GM21737 (cell line): ENCODE data around the gene SPECC1L.
"Not testable (repeated sequence)": the region's sequence is repeated elsewhere in the genome, so short reads cannot be mapped to it uniquely, and the experiment has no call there.

Experiments
- ATAC-seq: cut with Tn5 transposase; IDR thresholded peaks from one replicate; pipeline ENCODE4 v1.9.1; 2021; ENCODE audit warnings: mild to moderate bottlenecking, moderate library complexity; ENCODE audit not compliant: unreplicated experiment

SPECC1L gene

GRCh38 chr22:24285245-24285644 is 14.6 kb downstream of the SPECC1L start:
- no peak for ATAC-seq

DNA sequence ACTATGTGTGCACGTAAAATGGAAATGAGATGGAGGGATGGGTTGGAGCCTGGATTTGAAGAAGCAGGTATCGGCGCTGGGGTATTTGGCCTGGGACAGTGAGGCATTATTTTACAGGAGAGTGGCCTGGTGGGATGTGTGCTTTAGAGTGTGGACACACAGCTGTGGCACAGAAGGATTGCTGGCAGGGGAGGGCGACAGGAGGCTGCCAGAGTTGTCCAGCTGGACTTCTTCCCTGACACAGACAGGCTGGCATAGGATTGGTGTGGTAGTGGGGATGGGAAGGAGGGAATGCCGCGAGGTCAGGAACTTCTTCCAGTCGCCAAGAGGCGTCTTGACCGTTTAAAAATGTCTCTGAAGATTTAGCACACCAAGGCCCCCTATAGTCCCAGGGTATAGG is 16.6 kb downstream of the SPECC1L start:
- not testable (repeated sequence) for ATAC-seq

- not testable (repeated sequence) for ATAC-seq
Observed at GRCh38 chr22:24287801-24288200, 17.2 kb downstream of the SPECC1L start.

GRCh38 chr22:24289114-24289513 is 18.5 kb downstream of the SPECC1L start:
- no peak for ATAC-seq

- ATAC-seq: no peak
Observed at GRCh38 chr22:24289741-24290163, 19.1 kb downstream of the SPECC1L start.

- no peak for ATAC-seq
Observed at GRCh38 chr22:24290459-24290858, 19.8 kb downstream of the SPECC1L start.

GRCh38 chr22:24291515-24292201 is 21.0 kb downstream of the SPECC1L start:
- ATAC-seq: no peak

DNA sequence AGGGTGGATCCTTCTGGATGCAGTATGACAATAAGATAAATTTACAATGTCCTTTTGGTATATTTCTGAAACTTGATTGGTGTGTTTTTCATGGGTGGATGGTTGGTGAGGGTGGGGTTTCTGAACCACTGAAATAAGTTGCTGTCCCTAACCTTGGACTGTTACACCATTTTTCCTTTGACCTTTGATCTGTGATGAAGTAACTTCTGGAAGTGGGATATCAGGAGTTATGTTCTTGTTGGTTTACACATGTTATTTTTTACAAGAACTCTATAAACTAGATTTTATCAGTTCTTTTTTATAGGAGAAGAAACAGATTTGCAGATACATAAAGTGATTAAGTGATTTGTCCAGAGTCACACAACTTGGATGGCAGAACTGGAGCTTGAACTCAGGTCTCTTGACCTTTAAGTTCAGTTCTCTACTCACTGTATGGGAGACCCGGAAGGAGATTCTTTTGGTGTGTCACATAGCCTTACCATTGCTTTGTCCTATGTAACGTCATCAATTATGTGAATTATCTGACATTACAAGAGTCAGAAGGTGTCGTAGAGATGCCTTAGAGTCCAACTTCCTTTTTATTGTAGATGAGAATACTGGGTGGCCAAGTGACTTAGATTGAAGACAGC is 21.7 kb downstream of the SPECC1L start:
- ATAC-seq: not testable (repeated sequence)

- not testable (repeated sequence) for ATAC-seq
Observed at GRCh38 chr22:24294913-24295312, 24.3 kb downstream of the SPECC1L start.

- not testable (repeated sequence) for ATAC-seq
Observed at GRCh38 chr22:24298497-24299155, 28.0 kb downstream of the SPECC1L start.

DNA sequence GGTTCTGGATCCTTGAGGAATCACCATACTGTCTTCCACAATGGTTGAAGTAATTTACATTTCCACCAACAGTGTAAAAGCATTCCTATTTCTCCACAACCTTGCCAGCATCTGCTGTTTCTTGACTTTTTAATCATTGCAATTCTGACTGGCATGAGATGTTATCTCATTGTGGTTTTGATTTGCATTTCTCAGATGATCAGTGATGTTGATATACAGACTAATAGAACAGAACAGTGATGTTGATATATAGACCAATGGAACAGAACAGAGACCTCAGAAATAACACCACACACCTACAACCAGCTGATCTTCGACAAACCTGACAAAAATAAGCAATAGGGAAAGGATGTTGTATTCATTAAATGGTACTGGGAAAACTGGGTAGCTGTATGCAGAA is 29.9 kb downstream of the SPECC1L start:
- not testable (repeated sequence) for ATAC-seq

DNA sequence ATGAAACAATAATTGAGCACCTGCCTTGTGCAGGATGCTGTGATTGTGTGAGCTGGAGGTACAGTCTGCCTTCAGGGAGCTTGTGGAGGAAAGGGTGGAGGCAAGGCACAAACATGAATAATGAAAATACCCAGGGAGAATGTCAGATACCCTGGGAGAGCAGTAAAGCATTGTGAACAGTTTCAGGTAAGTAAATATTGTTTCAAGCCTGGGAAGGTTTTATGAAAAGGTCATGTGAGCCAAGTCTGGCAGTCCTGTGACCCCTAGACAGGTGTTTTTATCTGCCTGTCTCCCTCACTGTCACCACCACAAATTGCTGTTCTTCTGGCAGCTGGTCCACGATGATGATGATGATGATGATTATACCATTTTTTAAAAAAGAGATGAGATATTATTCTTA is 32.0 kb downstream of the SPECC1L start:
- no peak for ATAC-seq

GRCh38 chr22:24303007-24303406 is 32.4 kb downstream of the SPECC1L start:
- ATAC-seq: no peak

DNA sequence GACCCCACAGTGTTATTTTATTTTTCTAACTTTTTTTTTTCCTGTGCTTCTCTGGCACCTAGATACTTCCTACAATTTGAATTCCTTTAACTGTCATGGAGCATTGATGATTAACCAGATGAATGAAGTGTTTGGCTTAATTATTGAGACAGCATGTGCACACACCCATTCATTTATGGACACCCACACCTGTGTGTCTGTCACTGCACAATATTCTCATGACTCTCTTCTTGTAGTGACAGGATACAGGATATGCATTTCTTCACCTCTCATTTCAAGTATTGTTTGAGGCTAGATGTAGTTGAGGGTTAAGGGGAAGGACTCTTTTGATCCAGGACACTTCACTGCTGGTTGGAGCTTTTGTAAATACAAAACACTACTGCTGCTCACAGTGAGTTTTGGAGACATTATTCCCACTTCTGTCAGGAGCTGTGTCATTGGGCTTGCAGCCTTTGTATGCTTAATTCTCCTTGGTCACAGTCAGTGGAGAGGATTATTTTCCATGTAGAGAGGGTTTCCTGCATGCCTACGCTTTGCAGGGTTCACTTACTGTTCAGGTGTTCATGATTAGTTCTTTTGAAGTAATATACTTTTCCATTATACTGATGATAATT is 33.5 kb downstream of the SPECC1L start:
- no peak for ATAC-seq

- no peak for ATAC-seq
Observed at GRCh38 chr22:24305260-24305692, 34.6 kb downstream of the SPECC1L start.

DNA sequence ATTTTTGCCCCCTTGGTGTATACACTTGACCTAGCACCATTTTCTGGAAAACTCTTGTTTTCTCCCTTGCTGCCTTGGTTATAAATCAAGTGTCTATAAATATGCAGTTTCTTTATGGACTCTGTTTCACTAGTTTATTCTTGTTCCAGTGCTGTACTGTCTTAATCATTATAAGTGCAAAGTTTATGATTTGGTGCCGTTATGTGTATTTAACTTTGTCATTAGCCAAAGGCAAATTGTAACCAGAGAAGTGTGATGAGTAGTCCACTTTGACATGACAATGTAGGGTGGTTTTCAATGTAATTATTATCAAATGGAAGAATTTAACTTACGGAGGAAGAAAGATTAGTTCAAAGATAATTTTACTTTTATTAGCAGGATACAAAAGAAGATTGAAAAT is 40.3 kb downstream of the SPECC1L start:
- ATAC-seq: no peak

DNA sequence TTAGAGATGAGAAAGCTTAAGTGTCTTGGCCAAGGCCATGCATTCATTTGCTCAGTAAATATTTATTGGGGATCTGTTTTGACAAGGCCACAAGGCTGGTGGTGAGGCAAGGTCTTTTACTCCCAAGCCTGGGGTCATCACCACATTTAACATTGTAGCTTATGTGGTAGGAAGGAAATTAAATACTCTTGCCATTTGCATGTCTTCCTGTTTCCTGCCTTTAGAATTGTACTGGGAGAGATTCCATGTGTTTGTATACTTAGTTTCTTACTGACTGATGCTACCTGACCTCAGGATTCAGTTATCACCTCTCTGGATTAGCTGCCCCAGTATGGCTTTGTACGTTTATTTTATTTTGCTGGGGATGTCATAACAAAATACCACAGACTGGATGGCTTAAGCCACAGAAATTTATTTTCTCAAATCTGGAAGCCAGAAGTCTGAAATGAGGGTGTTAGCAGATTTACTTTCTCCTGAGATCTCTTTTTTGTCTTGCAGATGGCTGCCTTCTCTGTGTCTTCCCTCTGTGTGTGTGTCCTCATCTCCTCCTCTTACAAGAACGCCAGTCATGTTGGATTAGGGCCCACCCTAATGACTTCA is 44.8 kb downstream of the SPECC1L start:
- no peak for ATAC-seq

GRCh38 chr22:24316264-24316663 is 45.6 kb downstream of the SPECC1L start:
- ATAC-seq: not testable (repeated sequence)

DNA sequence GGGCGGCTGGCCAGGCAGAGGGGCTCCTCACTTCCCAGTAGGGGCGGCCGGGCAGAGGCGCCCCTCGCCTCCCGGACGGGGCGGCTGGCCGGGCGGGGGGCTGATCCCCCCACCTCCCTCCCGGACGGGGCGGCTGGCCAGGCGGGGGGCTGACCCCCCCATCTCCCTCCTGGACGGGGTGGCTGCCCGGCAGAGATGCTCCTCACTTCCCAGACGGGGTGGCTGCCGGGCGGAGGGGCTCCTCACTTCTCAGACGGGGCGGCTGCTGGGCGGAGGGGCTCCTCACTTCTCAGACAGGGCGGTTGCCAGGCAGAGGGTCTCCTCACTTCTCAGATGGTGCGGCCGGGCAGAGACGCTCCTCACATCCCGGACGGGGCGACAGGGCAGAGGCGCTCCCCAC is 46.9 kb downstream of the SPECC1L start:
- ATAC-seq: not testable (repeated sequence)

DNA sequence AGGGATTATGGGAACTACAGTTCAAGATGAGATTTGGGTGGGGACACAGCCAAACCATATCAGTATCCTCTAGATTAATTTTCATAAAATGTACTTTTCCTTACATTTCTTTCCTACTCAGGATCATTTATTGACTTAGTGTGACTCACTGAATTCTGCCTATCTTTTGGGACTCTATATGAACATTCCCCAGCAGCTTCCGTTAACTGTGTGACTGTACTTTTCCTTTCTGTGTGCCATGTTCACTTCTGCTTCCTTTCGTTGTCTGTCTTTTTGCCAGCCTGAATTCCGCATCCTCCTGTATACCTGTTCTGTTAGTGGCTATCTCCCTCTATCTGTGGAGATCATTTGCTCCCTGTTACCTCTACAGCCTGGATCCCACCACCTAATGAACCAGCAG is 48.8 kb downstream of the SPECC1L start:
- no peak for ATAC-seq

DNA sequence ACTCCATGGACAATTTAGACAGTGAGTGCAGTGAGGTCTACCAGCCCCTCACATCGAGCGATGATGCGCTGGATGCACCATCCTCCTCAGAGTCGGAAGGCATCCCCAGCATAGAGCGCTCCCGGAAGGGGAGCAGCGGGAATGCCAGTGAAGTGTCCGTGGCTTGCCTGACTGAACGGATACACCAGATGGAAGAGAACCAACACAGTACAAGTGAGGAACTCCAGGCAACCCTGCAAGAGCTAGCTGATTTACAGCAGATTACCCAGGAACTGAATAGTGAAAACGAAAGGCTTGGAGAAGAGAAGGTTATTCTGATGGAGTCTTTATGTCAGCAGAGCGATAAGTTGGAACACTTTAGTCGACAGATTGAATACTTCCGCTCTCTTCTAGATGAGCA is 51.4 kb downstream of the SPECC1L start:
- no peak for ATAC-seq
